Adrenal gland (tissue), 5 donors: Measurements from ENCODE around the gene GPR62.

Experiments
- CTCF ChIP-seq, 6 experiments: fragments of 450-650 bp in 4 of 6; fragments of 200-600 bp in 2 of 6; sonication (generic) in 1 of 6; IDR thresholded peaks; 1 replicate in 5 of 6; 2 replicates in 1 of 6; pipeline versions ENCODE4 v1.5.1 to v1.8.0; 2016 to 2021; ENCODE audit warnings: antibody characterized with exemption in 6 of 6, mild to moderate bottlenecking in 2 of 6, moderate library complexity in 1 of 6
- POLR2A ChIP-seq, 2 donors: fragments of 450-650 bp; IDR thresholded peaks; one replicate each; pipeline ENCODE4 v1.6.1; 2017; ENCODE audit warnings: antibody characterized with exemption in 2 of 2, mild to moderate bottlenecking in 2 of 2, moderate library complexity in 1 of 2
- donor health status: DM: no; HTN: no; CAD: no.

- TF ChIP-seq CTCF (IDR thresholded peaks at IDR 0.05), result no peak
- no peak for TF ChIP-seq POLR2A (IDR thresholded peaks at IDR 0.05)
Observed at GRCh38 chr3:51927061-51927977, 27.9 kb upstream of the GPR62 start.
